HFF-Myc (cell line): ENCODE results near the gene KRT77.

Experiments used
- DNase-seq: peaks from one replicate; pipeline ENCODE4 v3.0.0-alpha.2; 2011; ENCODE audit warnings: low read depth; ENCODE audit errors: extremely low read depth
- H3K4me3 ChIP-seq: replicated peaks from 2 replicates; pipeline ENCODE4 v1.5.1; 2011; ENCODE audit warnings: low read depth, mild to moderate bottlenecking, control low read depth, low read length
- TF ChIP-seq, protein P1 (sequence below): IDR thresholded peaks from 2 replicates; pipeline ENCODE4 v1.5.1; 2012; ENCODE audit warnings: mild to moderate bottlenecking, low read depth, low read length, control low read depth; ENCODE audit errors: missing control alignments

Gene KRT77

DNA sequence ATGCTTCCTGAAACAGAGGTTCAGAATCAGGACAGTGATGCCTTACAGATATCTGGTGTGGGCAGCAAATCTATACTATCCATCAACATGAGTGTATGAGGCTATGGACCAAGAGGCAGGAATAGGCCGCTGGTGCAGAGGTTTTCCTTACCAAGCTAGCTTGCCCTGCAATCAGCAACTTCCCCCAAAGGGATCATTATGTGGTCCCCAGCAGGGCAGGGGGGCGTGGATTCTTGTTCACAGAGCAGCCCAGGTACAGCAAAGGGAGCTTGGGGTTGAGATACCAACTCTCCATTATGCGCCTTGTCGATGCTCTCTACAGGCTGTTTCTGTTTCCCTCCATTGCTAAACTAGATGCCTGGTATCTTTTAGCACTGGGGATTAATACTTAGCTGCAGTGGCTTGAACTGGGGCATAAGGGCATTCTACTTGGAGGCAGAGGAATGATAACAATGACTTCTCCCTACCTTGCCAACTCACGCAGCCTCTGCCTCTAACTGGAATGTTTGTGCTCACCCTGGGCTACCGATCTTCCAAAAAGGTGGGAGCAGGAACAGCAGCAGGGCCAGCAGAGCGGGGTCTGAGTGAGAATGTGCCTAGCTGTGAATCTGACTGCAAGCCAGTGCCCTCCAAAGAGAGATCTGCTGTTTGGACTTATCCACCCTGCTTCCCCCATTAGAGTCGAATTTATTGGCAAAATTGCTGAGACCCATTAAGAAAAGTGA lies 12.8 kb downstream of the KRT77 start:
- DNase-seq: no peak
- no peak overlapping the region for H3K4me3 ChIP-seq
- TF ChIP-seq, protein P1, sequence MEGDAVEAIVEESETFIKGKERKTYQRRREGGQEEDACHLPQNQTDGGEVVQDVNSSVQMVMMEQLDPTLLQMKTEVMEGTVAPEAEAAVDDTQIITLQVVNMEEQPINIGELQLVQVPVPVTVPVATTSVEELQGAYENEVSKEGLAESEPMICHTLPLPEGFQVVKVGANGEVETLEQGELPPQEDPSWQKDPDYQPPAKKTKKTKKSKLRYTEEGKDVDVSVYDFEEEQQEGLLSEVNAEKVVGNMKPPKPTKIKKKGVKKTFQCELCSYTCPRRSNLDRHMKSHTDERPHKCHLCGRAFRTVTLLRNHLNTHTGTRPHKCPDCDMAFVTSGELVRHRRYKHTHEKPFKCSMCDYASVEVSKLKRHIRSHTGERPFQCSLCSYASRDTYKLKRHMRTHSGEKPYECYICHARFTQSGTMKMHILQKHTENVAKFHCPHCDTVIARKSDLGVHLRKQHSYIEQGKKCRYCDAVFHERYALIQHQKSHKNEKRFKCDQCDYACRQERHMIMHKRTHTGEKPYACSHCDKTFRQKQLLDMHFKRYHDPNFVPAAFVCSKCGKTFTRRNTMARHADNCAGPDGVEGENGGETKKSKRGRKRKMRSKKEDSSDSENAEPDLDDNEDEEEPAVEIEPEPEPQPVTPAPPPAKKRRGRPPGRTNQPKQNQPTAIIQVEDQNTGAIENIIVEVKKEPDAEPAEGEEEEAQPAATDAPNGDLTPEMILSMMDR: no peak

DNA sequence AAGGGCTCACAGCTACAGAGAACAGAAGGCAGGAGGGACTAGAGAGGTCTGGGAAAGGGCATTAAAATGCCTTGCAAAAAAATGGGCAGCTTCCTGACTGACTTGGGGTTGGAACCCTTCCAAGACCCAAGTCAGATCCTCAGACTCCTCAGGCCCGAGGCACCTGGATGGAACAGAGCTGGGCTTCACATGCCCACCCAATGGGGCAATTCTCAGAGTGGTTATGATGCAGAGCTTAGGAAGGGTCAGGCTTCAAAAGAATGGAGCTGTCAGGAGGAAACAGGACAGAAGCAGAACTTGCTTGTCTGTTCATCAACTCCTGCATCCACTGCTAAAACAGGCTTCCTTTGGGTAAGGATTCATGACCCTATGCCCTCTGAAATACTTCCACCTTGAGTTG lies 13.4 kb downstream of the KRT77 start:
- no peak overlapping the region for H3K4me3 ChIP-seq
- no peak for DNase-seq
- TF ChIP-seq, protein P1: no peak

DNA sequence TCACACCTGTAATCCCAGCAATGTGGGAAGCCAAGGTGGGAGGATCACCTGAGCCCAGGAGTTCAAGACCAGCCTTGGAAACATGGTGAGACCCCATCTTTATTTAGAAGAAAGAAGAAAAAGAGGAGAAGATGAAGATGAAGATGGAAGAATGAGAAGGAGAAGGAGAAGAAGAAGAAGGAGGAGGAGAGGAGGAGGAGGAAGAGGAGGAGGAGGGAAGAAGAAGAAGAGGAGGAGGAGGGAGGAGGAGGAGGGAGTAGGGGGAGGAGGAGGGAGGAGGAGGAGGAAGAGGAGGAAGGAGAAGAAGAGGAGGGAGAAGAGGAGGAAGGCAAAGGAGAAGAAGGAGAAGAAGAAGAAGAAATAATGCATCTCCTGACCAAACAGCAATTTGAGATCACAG lies 14.1 kb downstream of the KRT77 start:
- H3K4me3 ChIP-seq: no peak overlapping the region
- TF ChIP-seq, protein P1: no peak
- no peak for DNase-seq

DNA sequence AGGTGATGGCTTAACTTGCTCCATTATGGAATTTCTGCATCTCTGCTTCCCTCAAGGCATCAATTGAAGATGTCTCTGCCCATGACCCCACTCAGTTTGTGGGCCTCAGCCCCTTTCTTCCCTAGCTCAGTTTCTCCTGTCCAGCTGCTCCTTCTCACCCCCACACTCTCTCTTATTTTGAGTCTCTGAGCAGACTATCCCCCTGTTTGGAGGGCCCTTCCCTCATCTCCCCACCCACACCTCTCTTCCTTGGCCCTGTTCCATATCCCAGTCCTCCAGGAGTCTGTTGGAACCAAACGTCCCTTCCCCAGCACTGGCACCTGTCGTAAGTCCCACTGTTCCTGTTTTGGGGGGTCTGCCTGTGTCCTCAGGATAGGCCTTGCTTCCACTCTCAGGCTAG lies 14.8 kb downstream of the KRT77 start:
- DNase-seq: no peak
- TF ChIP-seq, protein P1: no peak
- no peak overlapping the region for H3K4me3 ChIP-seq

DNA sequence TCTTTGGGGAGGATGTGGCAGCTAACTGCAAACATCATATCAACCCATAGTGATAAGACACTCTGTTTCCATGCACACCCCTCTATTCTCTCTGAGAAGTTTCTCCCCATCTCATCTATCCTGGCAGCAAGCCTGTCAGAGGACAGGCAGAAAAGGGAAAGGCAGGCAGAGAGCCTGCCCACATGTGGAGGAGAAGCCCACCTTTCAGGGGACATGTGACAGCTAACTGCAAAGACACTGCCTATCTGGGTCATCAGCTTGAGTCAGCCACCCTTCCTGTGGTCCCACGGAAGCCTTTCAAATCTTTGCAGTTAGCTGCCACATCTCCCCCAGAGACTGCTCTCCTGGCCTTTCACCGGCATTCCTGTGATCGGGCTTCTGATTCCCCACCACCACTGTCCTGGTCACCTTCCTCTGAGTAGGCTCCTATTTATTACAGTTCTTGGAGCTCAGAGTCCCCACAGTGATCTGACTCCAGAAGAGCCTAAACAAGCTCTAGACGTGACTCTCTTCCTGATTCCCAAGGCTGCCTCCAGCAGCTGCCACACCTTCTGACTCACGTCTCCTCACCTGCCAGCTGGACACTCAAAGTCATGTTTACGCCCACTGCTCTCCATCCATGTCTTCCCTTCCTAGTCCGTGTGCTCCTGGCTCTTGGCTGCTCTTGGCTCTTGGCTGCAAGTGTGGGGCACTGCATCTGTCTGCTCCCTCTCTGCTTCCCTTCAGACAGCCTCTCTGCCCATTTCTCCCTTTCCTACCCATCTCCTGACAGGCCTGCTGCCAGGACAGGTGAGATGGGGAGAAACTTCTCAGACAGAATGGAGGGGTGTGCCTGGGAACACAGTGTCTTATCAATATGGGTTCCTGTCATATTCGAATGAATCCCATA lies 15.6 kb downstream of the KRT77 start:
- no peak overlapping the region for H3K4me3 ChIP-seq
- no peak for DNase-seq
- TF ChIP-seq, protein P1: no peak

DNA sequence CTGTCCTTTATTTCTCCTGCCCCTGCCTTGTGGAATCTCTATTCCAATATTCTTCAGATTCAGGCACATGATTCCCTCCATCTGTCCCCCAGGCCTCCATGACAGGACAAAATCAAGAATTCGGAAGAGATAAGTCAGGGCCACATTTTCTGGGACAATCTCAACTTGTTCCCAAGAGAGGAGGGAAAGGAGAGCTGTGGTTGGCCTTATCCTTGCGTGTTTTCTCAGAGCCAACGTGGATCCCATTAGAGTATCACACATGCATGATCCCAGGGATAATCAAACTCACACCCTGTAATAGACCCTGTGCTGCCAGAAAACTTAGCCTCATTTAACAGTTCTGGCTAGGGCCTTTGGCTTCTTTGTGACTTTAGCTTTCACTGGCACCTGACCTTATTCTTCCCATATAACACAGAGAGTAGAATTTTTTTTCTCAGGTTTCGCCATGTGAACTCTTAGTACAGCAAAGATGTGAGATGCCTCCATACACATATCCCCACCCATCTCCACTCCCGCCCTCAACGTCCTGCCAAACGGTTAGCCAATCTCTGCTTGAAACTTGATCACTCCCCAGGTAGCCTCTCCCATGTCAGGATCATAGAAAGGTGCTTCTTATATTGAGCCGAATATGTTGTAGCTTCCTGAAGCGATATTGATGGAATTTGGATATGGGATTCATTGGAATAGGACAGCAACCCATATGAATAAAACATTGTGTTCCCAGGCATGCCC lies 16.4 kb downstream of the KRT77 start:
- no peak overlapping the region for H3K4me3 ChIP-seq
- TF ChIP-seq, protein P1: no peak
- DNase-seq: no peak
